GM12878 (cell line): ENCODE results near the gene SDCCAG8. TPM values are rescaled to one million over a fixed set of nuclear protein-coding genes. Genes with fewer than 3 reads are reported as not detected.

Experiments used
- ATAC-seq: fragments of 200-7000 bp; cut with Tn5 transposase; 3 replicates; pipeline ENCODE4 v1.9.1; 2020; ENCODE audit warnings: mild to moderate bottlenecking, moderate library complexity
- BruUV-seq: library from RNA; stranded (reverse); fragments of 400-500 nt; replicated peaks from 2 replicates; lab custom pipeline; 2021; lab: Mats Ljungman, UMichigan
- CTCF ChIA-PET: fragments of 300-600 bp; sonication (Branson Sonifier 250); formaldehyde crosslinking; extraction: SDS; loops from one replicate; lab custom pipeline; 2021; ENCODE audit warnings: inconsistent platforms; lab: Yijun Ruan, JAX
- POLR2A ChIA-PET: fragments of 350-600 bp; formaldehyde crosslinking; extraction: SDS; loops from one replicate; lab custom pipeline; 2021; ENCODE audit warnings: inconsistent platforms; lab: Charles Lee
- RAD21 ChIA-PET: fragments of 300-600 bp; sonication (Branson Sonifier 250); formaldehyde crosslinking; loops from one replicate; lab custom pipeline; 2023; ENCODE audit warnings: antibody characterized with exemption; ENCODE audit not compliant: unreplicated experiment; lab: Charles Lee
- SMC1A ChIA-PET: fragments of 300-600 bp; sonication (Branson Sonifier 250); formaldehyde crosslinking; loops from one replicate; lab custom pipeline; 2023; ENCODE audit not compliant: unreplicated experiment, uncharacterized antibody; lab: Charles Lee
- DNase-seq: peaks from one replicate; pipeline ENCODE4 v3.0.0-alpha.2; 2011; ENCODE audit warnings: low read depth, low spot score
- FAIRE-seq: peaks from 3 replicates; lab custom pipeline; 2011; peaks lifted over from hg19 to GRCh38; lab: Jason Lieb, UNC
- H2AFZ ChIP-seq: 2 replicates; pipeline ENCODE4 v1.6.0; 2011; ENCODE audit warnings: low read depth, low read length, control low read depth; ENCODE audit not compliant: control insufficient read depth
- H3K27ac ChIP-seq: 2 replicates; pipeline ENCODE4 v1.5.1; 2011; ENCODE audit warnings: control low read depth; ENCODE audit not compliant: control insufficient read depth, insufficient read depth
- H3K27me3 ChIP-seq, 2 experiments: replicated peaks in 1 of 2; 2 replicates each; pipeline versions ENCODE4 v1.6.0 to v1.6.1; 2011; ENCODE audit warnings: low read length in 1 of 2; ENCODE audit not compliant: control insufficient read depth in 2 of 2, insufficient read depth in 2 of 2
- H3K36me3 ChIP-seq, 2 experiments: 2 replicates each; pipeline ENCODE4 v1.5.1; 2011; ENCODE audit warnings: low read length in 1 of 2; ENCODE audit not compliant: control insufficient read depth in 2 of 2, insufficient read depth in 2 of 2
- H3K4me1 ChIP-seq: 2 replicates; pipeline ENCODE4 v1.6.1; 2011; ENCODE audit warnings: mild to moderate bottlenecking, low read length, moderate library complexity, mixed read lengths; ENCODE audit not compliant: control insufficient read depth, insufficient read depth
- H3K4me2 ChIP-seq: 2 replicates; pipeline ENCODE4 v1.6.0; 2011; ENCODE audit warnings: control low read depth; ENCODE audit not compliant: control insufficient read depth, insufficient read depth
- H3K4me3 ChIP-seq: fragments of 200-600 bp; sonication (generic); 2 replicates; pipeline ENCODE4 v1.5.1; 2016
- H3K79me2 ChIP-seq: 2 replicates; pipeline ENCODE4 v1.6.0; 2011; ENCODE audit warnings: low read length; ENCODE audit not compliant: control insufficient read depth, insufficient read depth
- H3K9ac ChIP-seq: 2 replicates; pipeline ENCODE4 v1.8.0; 2011; ENCODE audit warnings: low read length, control low read depth, mixed read lengths; ENCODE audit not compliant: control insufficient read depth, insufficient read depth
- H3K9me3 ChIP-seq: replicated peaks from 3 replicates; pipeline ENCODE4 v1.5.1; 2011; ENCODE audit warnings: mild to moderate bottlenecking, low read length; ENCODE audit not compliant: control insufficient read depth, insufficient read depth
- H4K20me1 ChIP-seq: 2 replicates; pipeline ENCODE4 v1.6.0; 2011; ENCODE audit not compliant: control insufficient read depth, insufficient read depth
- BCL3 ChIP-seq: IDR thresholded peaks from 2 replicates; pipeline ENCODE4 v1.6.1; 2011; ENCODE audit warnings: borderline replicate concordance, low read depth, mild to moderate bottlenecking, moderate library complexity, low read length; ENCODE audit not compliant: insufficient read depth, poor library complexity, severe bottlenecking
- EED ChIP-seq: sonication (generic); IDR thresholded peaks from 2 replicates; pipeline ENCODE4 v1.6.1; 2016; ENCODE audit warnings: antibody characterized with exemption, low read depth
- GABPA ChIP-seq: IDR thresholded peaks from 2 replicates; pipeline ENCODE4 v1.6.1; 2014; ENCODE audit warnings: antibody characterized with exemption, low read depth, mild to moderate bottlenecking, inconsistent platforms
- JUNB ChIP-seq: IDR thresholded peaks from 2 replicates; pipeline ENCODE4 v1.6.1; 2016; ENCODE audit warnings: antibody characterized with exemption, mild to moderate bottlenecking
- NFXL1 ChIP-seq: fragments of 450-650 bp; IDR thresholded peaks from 2 replicates; pipeline ENCODE4 v1.6.1; 2017; ENCODE audit warnings: antibody characterized with exemption, mild to moderate bottlenecking, borderline replicate concordance
- NFYA ChIP-seq: IDR thresholded peaks from 2 replicates; pipeline ENCODE4 v1.6.1; 2011; ENCODE audit warnings: low read depth, mild to moderate bottlenecking, low read length, improper control_type of control experiment, borderline replicate concordance
- RBBP5 ChIP-seq: fragments of 200-600 bp; sonication (generic); conservative IDR thresholded peaks from 2 replicates; pipeline ENCODE4 v1.6.1; 2016
- SREBF2 ChIP-seq: IDR thresholded peaks from 2 replicates; pipeline ENCODE4 v1.6.1; 2012; ENCODE audit warnings: mild to moderate bottlenecking, low read length
- USF1 ChIP-seq: IDR thresholded peaks from 2 replicates; pipeline ENCODE4 v1.6.1; 2011; ENCODE audit warnings: borderline replicate concordance, low read depth, mild to moderate bottlenecking, moderate library complexity, mixed read lengths, low read length; ENCODE audit not compliant: insufficient read depth; ENCODE audit errors: extremely low read length
- ZBED1 ChIP-seq: IDR thresholded peaks from 2 replicates; pipeline ENCODE4 v1.6.1; 2016; ENCODE audit warnings: borderline replicate concordance
- ZBTB4 ChIP-seq: fragments of 450-650 bp; formaldehyde crosslinking; IDR thresholded peaks from 2 replicates; pipeline ENCODE4 v1.4.0; 2022; ENCODE audit warnings: mild to moderate bottlenecking, moderate library complexity
- ZNF592 ChIP-seq: fragments of 450-650 bp; IDR thresholded peaks from 2 replicates; pipeline ENCODE4 v1.6.1; 2017; ENCODE audit warnings: mild to moderate bottlenecking, moderate library complexity
- WGBS: methylation state at CpG from one replicate; pipeline ENCODE4 v1.1.6; 2016; ENCODE audit warnings: low lambda C conversion rate; ENCODE audit not compliant: insufficient replicate concordance, insufficient coverage; ENCODE audit errors: missing lambda C conversion rate; 5-methylcytosine and 5-hydroxymethylcytosine counted together
- in situ Hi-C: fragments of 300-500 bp; cut with MboI; formaldehyde crosslinking; loops from 9 replicates; pipeline ENCODE4 v1.14.3; 2018; ENCODE audit warnings: mixed read lengths
- intact Hi-C: fragments of 100-400 bp; cut with micrococcal nuclease; formaldehyde crosslinking; loops from one replicate; pipeline ENCODE4 v1.14.2; 2022; ENCODE audit not compliant: unreplicated experiment
- polyA plus RNA-seq, 11 experiments: library from polyadenylated mRNA; depleted of rRNA in 4 of 11; unstranded in 6 of 11; stranded (reverse) in 5 of 11; fragments of >200 nt; fragmentation: Nextera tagmentation in 4 of 11; fragmentation: Illumina TruSeq in 1 of 11; extraction: Ambion mirVana in 4 of 11; extraction: Trizol in 1 of 11; gene quantifications; 1 replicate in 1 of 11; 2 replicates in 10 of 11; pipeline versions ENCODE4 v1.2.1 to v1.2.3, GENCODE V29; 2011 to 2016; ENCODE audit warnings: inconsistent platforms in 2 of 11, missing spikeins in 2 of 11, low read depth in 1 of 11
- total RNA-seq, 4 experiments: library from RNA; depleted of rRNA in 3 of 4; stranded (reverse); fragments of >200 nt in 3 of 4; fragmentation: Illumina TruSeq in 1 of 4; extraction: Trizol in 1 of 4; gene quantifications; 2 replicates each; pipeline versions ENCODE4 v1.2.1 to v1.2.3, GENCODE V29; 2013 to 2021

The SDCCAG8 gene
- total and polyA plus RNA-seq, 10 of the 15 experiments (the other 5 are each of a cell fraction or from before 2014, with no cell fraction given), result 15.0 to 25.6 (median 20.6) TPM

GRCh38 chr1:243233908-243234307, 21.9 kb upstream of the SDCCAG8 start (continued):
- no peak for TF ChIP-seq RBBP5
- TF ChIP-seq ZBED1, result no peak
- TF ChIP-seq ZBTB4 (CRISPR knock-in tag), result no peak
- TF ChIP-seq GABPA, result no peak
- TF ChIP-seq NFXL1, result no peak

- intact Hi-C loops (no loop called here), in situ Hi-C loops (no loop called here)
- H3K9me3 ChIP-seq, result peaks cover 25% of the 10 kb centered on the region
- no peaks in the 10 kb centered on the region for H4K20me1 ChIP-seq
- no peak overlapping the region for H3K4me2 ChIP-seq
- DNase-seq (no peak), ATAC-seq (no peak), FAIRE-seq (no peak)
- RAD21 ChIA-PET, result no interaction called here
- CTCF ChIA-PET, result interaction anchor here (1.2 to 1.4 kb wide), 2 partner anchors 12 to 18 kb away, joined by 3 read pairs; no protein-coding TSS in a partner anchor
- no TSS peak for BruUV-seq
- 96% methylated on average over 4 of the region's 4 CpGs for WGBS
- SMC1A ChIA-PET, result interaction anchor here (1.0 to 2.9 kb wide), 8 partner anchors 9 to 21 kb away, joined by 3 to 10 read pairs (median 6); partner anchors contain the start of gene SDCCAG8
- no peak overlapping the region for H2AFZ ChIP-seq
- no peaks in the 10 kb centered on the region for H3K27me3 ChIP-seq
- no peak overlapping the region for H3K9ac ChIP-seq
- H3K4me3 ChIP-seq, result no peak overlapping the region
- H3K4me1 ChIP-seq, result peaks cover 4% of the 10 kb centered on the region; the same call in 1 of the 2 replicates
- peaks cover 43% of the 10 kb centered on the region for H3K79me2 ChIP-seq
- POLR2A ChIA-PET, result interaction anchor here (0.7 to 1.9 kb wide), 4 partner anchors 8 to 20 kb away, joined by 3 to 6 read pairs (median 4); partner anchors contain the start of genes CEP170 and SDCCAG8
- H3K36me3 ChIP-seq, result peaks cover 0 to 6% of the 10 kb centered on the region in 2 experiments; a peak in 2 of 4 replicates
- no peak overlapping the region for H3K27ac ChIP-seq
- TF ChIP-seq NFYA (no peak), USF1 (no peak), EED (no peak), ZNF592 (no peak), JUNB (no peak), BCL3 (no peak), SREBF2 (no peak)
Observed at GRCh38 chr1:243234978-243235647, 20.7 kb upstream of the SDCCAG8 start.
